LNCaP clone FGC (cell line): ENCODE data around the gene TTC39B.

ENCODE experiments used
- DNase-seq: peaks from one replicate; pipeline ENCODE4 v3.0.0-alpha.2; 2011; ENCODE audit warnings: low read depth
- H3K4me3 ChIP-seq: 2 replicates; pipeline ENCODE4 v1.5.1; 2011; ENCODE audit warnings: mild to moderate bottlenecking, low read depth, low read length, control low read depth
- TF ChIP-seq, protein P1 (sequence below): IDR thresholded peaks from 2 replicates; pipeline ENCODE4 v1.5.1; 2012; ENCODE audit warnings: mild to moderate bottlenecking; ENCODE audit not compliant: control insufficient read depth, insufficient read depth; ENCODE audit errors: extremely low read depth

Gene TTC39B

DNA sequence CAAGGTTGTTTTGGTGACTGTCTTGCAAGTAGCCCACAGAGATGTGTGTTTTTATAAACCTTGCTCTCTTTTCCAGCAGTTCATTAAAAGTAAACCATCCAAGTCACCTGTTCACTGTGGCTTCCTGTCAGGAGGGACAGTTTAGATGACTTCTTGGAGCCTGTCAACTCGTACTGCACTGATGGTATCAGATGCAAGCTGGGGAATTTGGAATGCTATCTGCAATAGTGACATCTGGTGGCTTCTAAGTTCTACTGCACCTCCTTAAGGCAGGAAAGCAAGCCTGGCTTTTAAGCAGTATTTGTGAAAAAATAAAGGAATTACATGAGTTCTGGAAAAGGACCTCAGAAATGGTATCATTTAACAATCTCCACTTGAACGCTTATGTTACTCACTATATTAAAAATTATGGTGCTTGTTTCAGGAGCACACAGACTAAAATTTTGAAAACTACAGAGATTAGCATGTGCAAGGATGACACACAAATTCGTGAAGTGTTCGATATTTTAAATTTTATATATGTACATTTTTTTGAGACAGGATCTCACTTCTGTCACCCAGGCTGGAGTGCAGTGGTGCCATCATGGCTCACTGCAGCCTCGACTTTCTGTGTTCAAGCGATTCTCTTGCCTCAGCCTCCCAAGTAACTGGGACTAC, 164.0 kb downstream of the TTC39B start:
- DNase-seq = peak; percentile 48
- TF ChIP-seq, protein P1, sequence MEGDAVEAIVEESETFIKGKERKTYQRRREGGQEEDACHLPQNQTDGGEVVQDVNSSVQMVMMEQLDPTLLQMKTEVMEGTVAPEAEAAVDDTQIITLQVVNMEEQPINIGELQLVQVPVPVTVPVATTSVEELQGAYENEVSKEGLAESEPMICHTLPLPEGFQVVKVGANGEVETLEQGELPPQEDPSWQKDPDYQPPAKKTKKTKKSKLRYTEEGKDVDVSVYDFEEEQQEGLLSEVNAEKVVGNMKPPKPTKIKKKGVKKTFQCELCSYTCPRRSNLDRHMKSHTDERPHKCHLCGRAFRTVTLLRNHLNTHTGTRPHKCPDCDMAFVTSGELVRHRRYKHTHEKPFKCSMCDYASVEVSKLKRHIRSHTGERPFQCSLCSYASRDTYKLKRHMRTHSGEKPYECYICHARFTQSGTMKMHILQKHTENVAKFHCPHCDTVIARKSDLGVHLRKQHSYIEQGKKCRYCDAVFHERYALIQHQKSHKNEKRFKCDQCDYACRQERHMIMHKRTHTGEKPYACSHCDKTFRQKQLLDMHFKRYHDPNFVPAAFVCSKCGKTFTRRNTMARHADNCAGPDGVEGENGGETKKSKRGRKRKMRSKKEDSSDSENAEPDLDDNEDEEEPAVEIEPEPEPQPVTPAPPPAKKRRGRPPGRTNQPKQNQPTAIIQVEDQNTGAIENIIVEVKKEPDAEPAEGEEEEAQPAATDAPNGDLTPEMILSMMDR = peak; percentile 85
- no peak overlapping the region for H3K4me3 ChIP-seq

DNA sequence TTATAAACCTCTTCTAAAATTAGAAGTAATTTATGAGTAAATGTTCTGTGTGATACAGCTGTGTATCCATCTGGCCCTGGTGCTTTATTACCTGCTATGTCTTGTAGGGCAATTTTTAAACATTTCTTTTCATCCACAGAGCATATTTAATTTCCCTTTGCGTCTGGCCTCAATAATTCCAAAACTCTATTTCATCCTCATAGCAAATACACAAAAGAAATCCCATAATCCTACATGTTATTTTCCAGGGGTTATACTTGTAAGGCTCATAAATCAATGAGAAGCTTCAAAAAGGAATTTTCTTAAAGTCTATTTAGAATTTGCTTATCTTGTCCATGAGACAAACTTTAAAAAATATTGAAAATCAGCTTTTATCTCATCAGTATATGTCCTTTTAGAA, 167.0 kb downstream of the TTC39B start:
- H3K4me3 ChIP-seq = no peak overlapping the region
- DNase-seq = no peak
- TF ChIP-seq, protein P1 = no peak

DNA sequence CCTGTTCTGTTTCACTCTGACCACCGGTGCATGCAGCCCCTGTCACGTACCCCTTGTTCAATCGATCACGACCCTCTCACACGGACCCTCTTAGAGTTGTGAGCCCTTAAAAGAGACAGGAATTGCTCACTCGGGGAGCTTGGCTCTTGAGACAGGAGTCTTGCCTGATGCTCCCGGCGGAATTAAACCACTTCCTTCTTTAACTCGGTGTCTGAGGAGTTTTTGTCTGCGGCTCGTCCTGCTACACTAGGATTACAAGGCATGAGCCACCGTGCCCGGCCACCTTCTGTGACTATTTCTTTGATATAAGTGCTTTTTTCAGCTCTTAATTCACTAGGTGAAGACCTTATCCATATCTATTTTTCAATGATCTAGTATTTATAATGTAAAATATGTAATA, 167.5 kb downstream of the TTC39B start:
- TF ChIP-seq, protein P1 = no peak
- no peak for DNase-seq
- no peak overlapping the region for H3K4me3 ChIP-seq

DNA sequence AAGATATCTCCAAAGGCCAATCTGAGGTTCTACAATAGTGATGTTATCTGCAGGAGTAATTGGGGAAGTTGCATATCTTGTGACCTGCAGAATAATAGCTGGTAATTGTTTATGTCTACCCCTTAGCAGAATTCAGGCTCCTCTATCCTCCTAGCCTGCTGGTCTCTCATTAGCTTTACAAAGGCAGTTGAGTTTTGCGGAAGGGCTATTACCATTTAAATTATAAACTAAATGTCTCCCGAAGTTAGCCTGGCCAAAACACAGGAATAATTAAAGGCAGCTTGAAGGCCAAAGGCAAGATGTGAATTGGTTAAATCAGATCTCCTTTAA, 168.7 kb downstream of the TTC39B start:
- TF ChIP-seq, protein P1 = no peak
- no peak for DNase-seq

DNA sequence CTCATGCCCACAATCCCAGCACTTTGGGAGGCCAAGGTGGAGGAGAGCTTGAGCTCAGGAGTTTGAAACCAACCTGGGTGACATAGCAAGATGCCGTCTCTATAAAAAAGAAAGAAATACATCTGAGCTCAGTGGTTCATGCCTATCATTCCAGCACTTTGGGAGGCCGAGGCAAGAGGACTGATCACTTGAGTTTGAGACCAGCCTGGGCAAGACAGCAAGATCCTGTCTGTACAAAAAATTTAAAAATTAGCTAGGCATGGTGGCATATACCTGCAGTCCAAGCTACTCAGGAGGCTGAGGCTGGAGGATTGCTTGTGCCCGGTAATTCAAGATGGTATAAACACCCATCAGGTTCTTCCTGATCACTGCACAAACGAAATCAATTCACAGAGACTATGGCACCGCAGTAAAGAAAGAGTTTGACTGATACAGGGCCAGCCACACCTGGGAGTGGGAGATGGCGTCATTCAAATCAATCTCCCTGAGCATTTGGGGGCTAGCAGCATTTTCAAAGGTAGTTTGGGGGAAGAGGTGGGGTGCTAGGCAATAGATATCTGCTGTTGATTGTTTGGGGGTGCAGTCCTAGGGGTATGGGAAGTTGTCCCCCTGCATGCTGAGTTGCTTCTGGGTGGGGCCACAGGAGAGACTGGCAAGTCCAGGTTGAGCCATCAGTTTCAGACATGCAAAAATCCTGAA, 169.2 kb downstream of the TTC39B start:
- TF ChIP-seq, protein P1 = no peak
- no peak overlapping the region for H3K4me3 ChIP-seq
- DNase-seq = no peak

More for the DNA sequence above, 168.7 kb downstream of the TTC39B start:
- no peak overlapping the region for H3K4me3 ChIP-seq

DNA sequence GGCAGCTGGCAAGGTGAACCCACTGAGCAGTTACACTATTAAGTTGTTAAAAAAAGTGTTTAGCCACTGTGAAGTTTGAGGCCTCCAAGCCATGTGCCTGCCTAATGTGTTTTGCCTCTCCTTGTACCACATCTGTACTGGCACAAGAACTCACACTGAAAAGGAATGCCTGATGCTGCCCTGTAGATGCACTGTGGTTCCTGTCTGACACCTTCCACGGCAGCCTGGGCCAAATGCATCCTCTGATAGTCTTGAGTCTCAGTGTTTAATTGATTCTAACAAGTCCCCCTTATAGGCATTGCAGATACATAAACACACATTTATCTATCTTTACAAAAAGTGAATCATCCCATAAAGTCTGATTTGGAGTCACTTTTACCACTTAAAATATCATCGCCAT, 169.9 kb downstream of the TTC39B start:
- no peak overlapping the region for H3K4me3 ChIP-seq
- TF ChIP-seq, protein P1 = no peak
- no peak for DNase-seq

DNA sequence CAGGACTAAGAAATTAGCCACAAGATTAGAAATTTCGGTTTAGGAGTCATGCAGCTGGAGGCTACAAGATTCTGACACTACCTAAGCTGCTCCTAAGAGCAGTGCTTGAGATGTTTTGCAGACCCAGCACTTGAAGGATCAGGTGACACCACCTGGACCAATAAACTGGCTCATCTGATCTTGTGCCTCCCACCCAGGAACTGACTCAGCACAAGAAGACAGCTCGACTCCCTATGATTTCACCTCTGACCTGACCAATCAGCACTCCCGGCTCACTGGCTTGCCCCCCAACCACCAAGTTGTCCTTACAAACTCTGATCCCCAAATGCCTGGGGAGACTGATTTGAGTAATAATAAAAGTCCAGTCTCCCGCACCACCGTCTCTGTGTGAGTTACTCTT, 170.4 kb downstream of the TTC39B start:
- DNase-seq = no peak
- no peak overlapping the region for H3K4me3 ChIP-seq
- TF ChIP-seq, protein P1 = no peak
